GM21367 (cell line): ENCODE measurements around the gene RUNX2.

Source experiments
- ATAC-seq: cut with Tn5 transposase; IDR thresholded peaks from one replicate; pipeline ENCODE4 v1.9.1; 2021; ENCODE audit not compliant: unreplicated experiment

RUNX2 gene

GRCh38 chr6:45576648-45577624, 248.8 kb downstream of the RUNX2 start:
- ATAC-seq: no peak

- no peak for ATAC-seq
Measured at GRCh38 chr6:45577836-45578504, 249.8 kb downstream of the RUNX2 start.

GRCh38 chr6:45584127-45584526, 256.0 kb downstream of the RUNX2 start:
- ATAC-seq: no peak

- no peak for ATAC-seq
Measured at GRCh38 chr6:45586216-45587171, 258.4 kb downstream of the RUNX2 start.

- ATAC-seq: no peak
Measured at GRCh38 chr6:45587229-45588060, 259.3 kb downstream of the RUNX2 start.

- ATAC-seq: no peak
Measured at GRCh38 chr6:45589367-45589766, 261.2 kb downstream of the RUNX2 start.

- no peak for ATAC-seq
Measured at GRCh38 chr6:45590226-45590625, 262.1 kb downstream of the RUNX2 start.

- ATAC-seq: no peak
Measured at GRCh38 chr6:45590696-45591184, 262.6 kb downstream of the RUNX2 start.

GRCh38 chr6:45591306-45591705, 263.2 kb downstream of the RUNX2 start:
- ATAC-seq: no peak

GRCh38 chr6:45591890-45592289, 263.8 kb downstream of the RUNX2 start:
- ATAC-seq: no peak

GRCh38 chr6:45592991-45593390, 264.9 kb downstream of the RUNX2 start:
- ATAC-seq: no peak

- no peak for ATAC-seq
Measured at GRCh38 chr6:45595010-45595851, 267.1 kb downstream of the RUNX2 start.

- no peak for ATAC-seq
Measured at GRCh38 chr6:45597424-45597823, 269.3 kb downstream of the RUNX2 start.

- no peak for ATAC-seq
Measured at GRCh38 chr6:45599053-45599452, 270.9 kb downstream of the RUNX2 start.

- no peak for ATAC-seq
Measured at GRCh38 chr6:45605971-45606370, 277.8 kb downstream of the RUNX2 start.

GRCh38 chr6:45606831-45607400, 278.8 kb downstream of the RUNX2 start:
- ATAC-seq: no peak

GRCh38 chr6:45607798-45608197, 279.7 kb downstream of the RUNX2 start:
- ATAC-seq: no peak

GRCh38 chr6:45608252-45608913, 280.3 kb downstream of the RUNX2 start:
- no peak for ATAC-seq
